NB4 (cell line): ENCODE results near the gene PGLYRP4.

Experiments used
- DNase-seq: peaks from one replicate; pipeline ENCODE4 v3.0.0; 2010; ENCODE audit warnings: low read depth
- H3K4me3 ChIP-seq: one replicate; pipeline ENCODE4 v1.5.1; 2011; ENCODE audit warnings: mild to moderate bottlenecking, low read depth, low read length, moderate library complexity
- CTCF ChIP-seq: IDR thresholded peaks from one replicate; pipeline ENCODE4 v1.5.1; 2012; ENCODE audit warnings: low read depth, low read length
- MAX ChIP-seq: IDR thresholded peaks from 2 replicates; pipeline ENCODE4 v1.6.1; 2011; ENCODE audit warnings: low read depth, low read length
- MYC ChIP-seq: IDR thresholded peaks from 2 replicates; pipeline ENCODE4 v1.6.1; 2011; ENCODE audit warnings: low read depth, low read length
- POLR2A ChIP-seq: IDR thresholded peaks from 2 replicates; pipeline ENCODE4 v1.6.1; 2011; ENCODE audit warnings: mild to moderate bottlenecking; ENCODE audit not compliant: insufficient read length; ENCODE audit errors: extremely low read depth

PGLYRP4 gene

GRCh38 chr1:153312570-153313186 lies 36.0 kb downstream of the PGLYRP4 start, which contains the start of gene PGLYRP3:
PGLYRP3 (minus strand) TSS chr1:153312952; CDS start chr1:153310665, 2,287 bp downstream.
- no peak within 1 kb of the TSS for H3K4me3 ChIP-seq
- TF ChIP-seq CTCF, result no peak
- DNase-seq, result no peak

- no peak overlapping the region for H3K4me3 ChIP-seq
- no peak for DNase-seq
- TF ChIP-seq MYC (no peak), CTCF (no peak), POLR2A (no peak)
These were observed 38.1 kb downstream of the PGLYRP4 start for GRCh38 chr1:153310526-153310925.

- TF ChIP-seq MYC (no peak), MAX (no peak), CTCF (no peak), POLR2A (no peak)
- no peak for DNase-seq
- no peak overlapping the region for H3K4me3 ChIP-seq
These were observed 39.2 kb downstream of the PGLYRP4 start for GRCh38 chr1:153309441-153309840.

GRCh38 chr1:153308540-153308939 lies 40.1 kb downstream of the PGLYRP4 start:
- H3K4me3 ChIP-seq, result no peak overlapping the region
- TF ChIP-seq POLR2A (no peak), MAX (no peak), CTCF (no peak)
- no peak for DNase-seq

GRCh38 chr1:153307221-153307600 lies 41.4 kb downstream of the PGLYRP4 start:
- TF ChIP-seq MYC (no peak), MAX (no peak), CTCF (no peak), POLR2A (no peak)
- H3K4me3 ChIP-seq, result no peak overlapping the region
- DNase-seq, result no peak
